Measurements from ENCODE around the gene NOXO1. TPM values are rescaled to one million over a fixed set of nuclear protein-coding genes. Genes with fewer than 3 reads are reported as not detected.

NOXO1 gene
- total and polyA plus RNA-seq, 11 donors: 0.06 to 0.15 TPM; not detected in 9

- intact Hi-C loops (cut with DNase I): loop anchor here in 9 of 10 donors (1.0 to 10.0 kb wide), 11 partner anchors 23 to 130 kb away; partner anchors contain the start of genes NTHL1 (in 3 of the 9) and TSC2 (in 3 of the 9)
- peak; percentile 92 to 97 (median 94) for DNase-seq
- ATAC-seq: peak; percentile 85 to 93 (median 86)
- WGBS, 4 donors: 14 to 35% (median 17%) methylated on average over 14 to 53 of the region's 53 CpGs
- peaks cover 10 to 47% (median 32%) of the 10 kb centered on the region in 9 donors for H3K27me3 ChIP-seq
- H3K27ac ChIP-seq: peak overlapping the region; percentile 39 to 97 (median 82)
- no peaks in the 10 kb centered on the region for H3K36me3 ChIP-seq
- no peaks in the 10 kb centered on the region for H3K9me3 ChIP-seq
- H3K4me1 ChIP-seq: peaks cover 0 to 66% (median 50%) of the 10 kb centered on the region in 12 donors
- peak overlapping the region in 10 of 12 donors; percentile 3 to 47 (median 42) for H3K4me3 ChIP-seq
- TF ChIP-seq CTCF (IDR thresholded peaks at IDR 0.05) (peak; percentile 90 to 99 (median 96)), POLR2A (IDR thresholded peaks at IDR 0.05) (peak in 1 of 2 donors; percentile 81)
These were observed 42.1 kb upstream of the NOXO1 start for GRCh38 chr16:2023092-2024031.

DNA sequence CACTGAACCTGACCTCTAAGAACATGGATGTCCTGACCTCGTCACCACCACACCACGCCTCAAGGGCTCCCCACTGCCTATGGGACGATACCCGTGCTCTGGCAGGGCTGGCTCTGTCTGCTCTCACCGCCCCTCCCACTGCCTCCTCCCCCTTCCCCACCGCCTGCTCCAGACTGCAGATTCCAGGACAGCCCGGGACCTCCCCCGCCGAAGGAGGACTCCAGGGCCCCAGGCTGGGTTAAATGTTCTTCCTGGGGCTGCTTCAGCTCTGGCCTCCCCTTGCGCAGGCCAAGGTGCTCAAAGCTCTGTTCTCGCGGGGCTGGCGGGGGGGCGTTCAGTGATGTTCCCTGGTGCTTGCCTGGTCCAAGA is 41.4 kb upstream of the NOXO1 start:
- Histone ChIP-seq H3K9me3 (no peaks in the 10 kb centered on the region), H3K36me3 (no peaks in the 10 kb centered on the region), H3K27me3 (peaks cover 10 to 43% (median 32%) of the 10 kb centered on the region in 9 donors), H3K4me1 (peaks cover 0 to 61% (median 47%) of the 10 kb centered on the region in 12 donors), H3K27ac (peak overlapping the region in 5 of 12 donors; percentile 80 to 97 (median 86)), H3K4me3 (peak overlapping the region in 10 of 12 donors; percentile 1 to 47 (median 42))
- intact Hi-C loops (cut with DNase I): loop anchor here (1.0 to 10.0 kb wide), 10 partner anchors 25 to 131 kb away; partner anchors contain the start of genes NTHL1 (in 2 of the 10) and TSC2 (in 2 of the 10)
- 0 to 3% (median 1%) methylated on average over 1 to 14 of the region's 14 CpGs for WGBS, 4 donors
- ATAC-seq (peak; percentile 1 to 11 (median 6)), DNase-seq (no peak)
- no peak for TF ChIP-seq CTCF (IDR thresholded peaks at IDR 0.05)
- TF ChIP-seq POLR2A (IDR thresholded peaks at IDR 0.05): no peak

GRCh38 chr16:2019921-2020831 is 38.9 kb upstream of the NOXO1 start:
- TF ChIP-seq POLR2A (IDR thresholded peaks at IDR 0.05): no peak
- no peak for TF ChIP-seq CTCF (IDR thresholded peaks at IDR 0.05)
- Histone ChIP-seq H3K27ac (no peak overlapping the region), H3K4me1 (peaks cover 0 to 42% (median 30%) of the 10 kb centered on the region in 12 donors), H3K4me3 (peak overlapping the region in 4 of 12 donors; percentile 3 to 22 (median 16)), H3K27me3 (peaks cover 10 to 40% (median 30%) of the 10 kb centered on the region in 9 donors), H3K9me3 (no peaks in the 10 kb centered on the region), H3K36me3 (no peaks in the 10 kb centered on the region)
- no peak for DNase-seq
- ATAC-seq: no peak
- intact Hi-C loops (cut with DNase I): loop anchor here in 4 of 10 donors (5.0 to 10.0 kb wide), 5 partner anchors 32 to 132 kb away; no protein-coding TSS in a partner anchor
- 1 to 4% (median 1%) methylated on average over 35 to 96 of the region's 96 CpGs for WGBS, 4 donors

Measured in heart left ventricle (tissue), 16 donors.